SHP77 treated with DMSO at 0.1 percent for 48 hours (cell line): Measurements from ENCODE around the gene USP9X.
"Not testable (repeated sequence)": the region's sequence is repeated elsewhere in the genome, so short reads cannot be mapped to it uniquely, and the experiment has no call there.

ENCODE experiments used
- DNase-seq: peaks from one replicate; lab custom pipeline; 2025; lab: John Stamatoyannopoulos, UW

Gene USP9X, protein sequence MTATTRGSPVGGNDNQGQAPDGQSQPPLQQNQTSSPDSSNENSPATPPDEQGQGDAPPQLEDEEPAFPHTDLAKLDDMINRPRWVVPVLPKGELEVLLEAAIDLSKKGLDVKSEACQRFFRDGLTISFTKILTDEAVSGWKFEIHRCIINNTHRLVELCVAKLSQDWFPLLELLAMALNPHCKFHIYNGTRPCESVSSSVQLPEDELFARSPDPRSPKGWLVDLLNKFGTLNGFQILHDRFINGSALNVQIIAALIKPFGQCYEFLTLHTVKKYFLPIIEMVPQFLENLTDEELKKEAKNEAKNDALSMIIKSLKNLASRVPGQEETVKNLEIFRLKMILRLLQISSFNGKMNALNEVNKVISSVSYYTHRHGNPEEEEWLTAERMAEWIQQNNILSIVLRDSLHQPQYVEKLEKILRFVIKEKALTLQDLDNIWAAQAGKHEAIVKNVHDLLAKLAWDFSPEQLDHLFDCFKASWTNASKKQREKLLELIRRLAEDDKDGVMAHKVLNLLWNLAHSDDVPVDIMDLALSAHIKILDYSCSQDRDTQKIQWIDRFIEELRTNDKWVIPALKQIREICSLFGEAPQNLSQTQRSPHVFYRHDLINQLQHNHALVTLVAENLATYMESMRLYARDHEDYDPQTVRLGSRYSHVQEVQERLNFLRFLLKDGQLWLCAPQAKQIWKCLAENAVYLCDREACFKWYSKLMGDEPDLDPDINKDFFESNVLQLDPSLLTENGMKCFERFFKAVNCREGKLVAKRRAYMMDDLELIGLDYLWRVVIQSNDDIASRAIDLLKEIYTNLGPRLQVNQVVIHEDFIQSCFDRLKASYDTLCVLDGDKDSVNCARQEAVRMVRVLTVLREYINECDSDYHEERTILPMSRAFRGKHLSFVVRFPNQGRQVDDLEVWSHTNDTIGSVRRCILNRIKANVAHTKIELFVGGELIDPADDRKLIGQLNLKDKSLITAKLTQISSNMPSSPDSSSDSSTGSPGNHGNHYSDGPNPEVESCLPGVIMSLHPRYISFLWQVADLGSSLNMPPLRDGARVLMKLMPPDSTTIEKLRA (N-terminal part only)

GRCh38 chrX:41084893-41085511 is at the start of gene USP9X:
Gene USP9X, plus strand, starts transcription at chrX:41085445. Its CDS starts 38,184 bp downstream, at chrX:41123629.
- peak; percentile 7 for DNase-seq

DNA sequence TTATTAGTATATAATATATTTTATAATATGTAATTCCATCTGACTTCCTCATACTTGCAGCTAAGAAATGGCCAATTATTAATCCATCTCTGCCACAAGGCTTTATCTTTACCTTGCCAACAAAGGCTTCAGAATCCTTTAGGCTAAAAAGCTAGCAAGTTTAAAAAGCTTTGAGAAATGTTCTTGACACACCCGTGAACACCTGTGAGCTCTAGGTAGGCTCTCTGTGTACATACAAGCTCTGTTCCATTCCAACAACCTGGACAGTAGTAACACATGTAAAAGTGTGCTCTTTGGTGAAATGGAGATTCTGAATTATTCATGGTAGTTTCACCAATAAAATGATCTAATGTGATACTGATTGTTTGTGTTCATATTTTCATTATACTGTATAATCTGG is 49.7 kb upstream of the USP9X start:
- DNase-seq, result no peak

DNA sequence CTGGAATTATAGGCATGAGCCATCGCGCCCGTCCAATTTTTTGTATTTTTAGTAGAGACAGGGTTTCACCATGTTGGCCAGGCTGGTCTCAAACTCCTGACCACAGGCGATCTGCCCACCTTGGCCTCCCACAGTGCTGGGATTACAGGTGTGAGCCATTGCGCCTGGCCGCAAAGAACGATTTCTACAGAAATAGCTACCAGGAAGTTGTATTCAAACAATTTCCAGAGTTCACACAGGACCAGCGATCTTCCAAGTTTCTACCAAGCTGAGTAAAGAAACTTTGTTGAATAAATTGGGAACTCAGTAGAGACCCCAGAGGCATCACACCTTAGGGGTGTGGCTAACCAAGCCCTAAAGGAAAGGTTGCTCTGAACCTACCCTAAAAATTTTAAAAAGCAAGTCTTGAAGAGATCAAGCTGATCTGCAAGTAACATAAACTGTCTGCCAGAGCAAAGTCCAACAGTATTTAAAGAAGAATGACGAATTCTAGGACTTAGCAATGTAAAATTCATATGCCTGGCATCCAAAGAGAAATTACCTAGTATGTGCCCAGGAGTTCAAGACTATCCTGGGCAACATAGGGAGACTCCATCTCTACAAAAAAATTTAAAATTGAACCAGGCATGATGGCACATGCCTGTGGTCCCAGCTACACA is 48.4 kb upstream of the USP9X start:
- no peak for DNase-seq

DNA sequence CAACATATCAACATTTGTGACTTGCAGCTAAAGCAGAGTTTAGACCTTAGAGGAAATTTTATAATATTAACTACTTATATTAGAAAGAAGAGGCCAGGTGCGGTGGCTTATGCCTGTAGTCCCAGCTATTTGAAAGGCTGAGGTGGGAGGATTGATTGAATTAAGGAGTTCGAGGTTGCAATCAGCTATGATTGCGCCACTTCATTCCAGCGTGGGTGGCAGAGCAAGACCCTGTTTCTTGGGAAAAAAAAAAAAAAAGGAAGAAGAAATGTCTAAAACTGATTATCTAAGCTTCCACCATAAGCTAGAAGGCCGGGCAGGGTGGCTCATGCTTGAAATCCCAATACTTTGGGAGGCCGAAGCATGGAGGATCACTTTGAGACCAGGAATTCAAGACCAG is 42.0 kb upstream of the USP9X start:
- DNase-seq, result no peak

DNA sequence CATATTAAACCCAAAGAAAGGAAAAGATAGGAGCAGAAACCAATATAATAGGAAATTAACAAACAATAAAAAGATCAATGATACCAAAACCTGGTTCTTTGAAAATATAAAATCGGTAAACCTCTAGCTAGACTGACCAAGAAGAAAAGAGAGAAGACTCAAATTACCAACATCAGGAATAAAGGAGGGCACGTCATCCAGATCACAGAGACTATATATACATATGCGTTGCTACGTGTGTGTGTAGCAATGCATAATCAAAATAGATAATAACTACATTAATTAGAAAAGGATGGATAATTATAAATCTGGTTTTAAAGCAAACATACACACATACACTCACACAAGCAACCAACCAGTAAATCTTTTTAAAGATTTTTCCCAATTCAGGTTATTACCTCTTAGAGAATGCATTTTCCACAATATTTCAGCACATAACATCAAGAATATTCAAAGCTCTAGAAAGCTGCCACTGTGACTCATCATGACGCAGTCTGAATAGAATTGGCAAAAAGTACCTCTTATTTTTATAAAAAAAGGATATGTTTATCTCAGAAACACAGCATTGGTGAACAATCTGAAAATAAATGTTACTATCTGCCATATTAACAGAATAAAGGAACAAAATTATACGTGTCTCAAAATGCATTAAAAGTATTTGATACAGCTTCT is 41.4 kb upstream of the USP9X start:
- no peak for DNase-seq

GRCh38 chrX:41045960-41046567 is 39.2 kb upstream of the USP9X start:
- no peak for DNase-seq

GRCh38 chrX:41047878-41048534 is 37.2 kb upstream of the USP9X start:
- DNase-seq, result no peak

DNA sequence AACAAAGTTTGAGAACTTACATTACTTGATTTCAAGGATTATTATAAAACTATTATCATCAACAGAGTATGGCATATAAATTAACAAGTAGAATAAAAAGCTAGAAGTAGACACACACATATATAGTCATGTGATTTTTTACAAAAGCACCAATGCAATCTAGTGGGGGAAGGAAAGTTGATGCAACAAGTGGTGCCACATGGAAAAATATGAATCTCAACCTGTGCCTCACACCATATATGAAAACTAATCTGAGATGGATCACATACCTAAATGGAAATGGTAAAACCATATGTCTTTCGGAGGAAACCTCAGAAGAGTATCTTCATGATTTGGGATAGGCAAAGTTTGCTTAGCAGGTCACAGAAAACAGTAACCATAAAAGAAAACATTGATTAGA is 34.9 kb upstream of the USP9X start:
- no peak for DNase-seq

- DNase-seq, result no peak
Measured at GRCh38 chrX:41051288-41051687, 34.0 kb upstream of the USP9X start.

DNA sequence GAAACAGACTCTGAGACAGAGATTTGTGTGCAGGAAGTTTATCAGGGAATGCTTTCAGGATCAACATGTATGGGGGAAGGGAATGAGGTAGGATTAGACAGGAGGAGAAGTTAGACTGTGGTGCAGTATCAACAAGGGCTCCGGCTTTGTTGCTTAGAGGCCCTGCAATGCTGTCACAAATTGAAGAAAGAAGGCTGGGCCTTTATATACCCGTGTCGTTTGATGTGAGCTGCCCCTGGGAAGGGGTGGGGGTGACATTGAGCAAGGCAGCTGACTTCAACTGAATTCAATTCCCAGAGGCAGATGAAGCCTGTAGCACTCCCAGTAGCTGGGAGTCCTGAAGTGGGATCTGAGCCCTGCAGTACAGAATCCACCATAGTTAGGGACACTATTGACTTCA is 29.5 kb upstream of the USP9X start:
- no peak for DNase-seq

GRCh38 chrX:41063276-41063675 is 22.0 kb upstream of the USP9X start:
- DNase-seq, result not testable (repeated sequence)

GRCh38 chrX:41064018-41064417 is 21.2 kb upstream of the USP9X start:
- no peak for DNase-seq

DNA sequence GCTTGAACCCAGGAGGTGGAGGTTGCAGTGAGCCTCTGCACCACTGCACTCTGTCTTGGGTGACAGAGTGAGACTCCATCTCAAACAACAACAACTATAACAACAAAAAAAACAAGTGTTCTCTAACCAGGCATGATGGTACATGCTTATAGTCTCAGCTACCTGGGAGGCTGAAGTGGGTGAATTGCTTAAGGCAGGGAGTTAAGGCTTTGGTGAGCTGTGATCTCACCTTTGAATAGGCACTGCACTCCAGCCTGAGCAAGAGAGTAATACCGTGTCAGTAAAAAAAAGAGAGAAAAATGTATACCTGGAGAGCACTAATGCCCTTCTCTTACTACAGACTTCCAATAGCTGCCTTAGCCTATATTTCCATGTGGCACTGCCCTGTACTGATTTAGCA is 18.9 kb upstream of the USP9X start:
- DNase-seq, result no peak

DNA sequence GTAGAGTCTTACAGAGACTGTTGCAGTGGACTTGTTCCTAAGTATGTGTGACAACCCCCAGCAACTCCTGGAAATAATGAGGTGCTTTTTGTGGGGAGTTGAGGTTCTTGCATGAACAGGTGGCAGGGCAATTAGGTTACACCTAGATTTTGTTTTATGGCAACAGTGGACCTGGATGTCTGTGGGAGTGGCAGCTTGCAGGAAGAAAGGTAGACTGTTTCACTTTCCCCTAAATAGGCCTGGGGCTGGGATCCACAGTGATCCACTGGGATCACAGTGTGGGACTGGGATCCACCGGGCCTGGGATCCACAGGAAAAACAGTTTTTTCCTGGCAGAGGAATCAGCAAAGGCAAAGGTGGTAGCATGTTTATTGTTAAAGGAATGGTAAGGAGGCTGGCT is 18.3 kb upstream of the USP9X start:
- DNase-seq, result no peak

- no peak for DNase-seq
Measured at GRCh38 chrX:41067721-41068120, 17.5 kb upstream of the USP9X start.

GRCh38 chrX:41076742-41077141 is 8.5 kb upstream of the USP9X start:
- no peak for DNase-seq

DNA sequence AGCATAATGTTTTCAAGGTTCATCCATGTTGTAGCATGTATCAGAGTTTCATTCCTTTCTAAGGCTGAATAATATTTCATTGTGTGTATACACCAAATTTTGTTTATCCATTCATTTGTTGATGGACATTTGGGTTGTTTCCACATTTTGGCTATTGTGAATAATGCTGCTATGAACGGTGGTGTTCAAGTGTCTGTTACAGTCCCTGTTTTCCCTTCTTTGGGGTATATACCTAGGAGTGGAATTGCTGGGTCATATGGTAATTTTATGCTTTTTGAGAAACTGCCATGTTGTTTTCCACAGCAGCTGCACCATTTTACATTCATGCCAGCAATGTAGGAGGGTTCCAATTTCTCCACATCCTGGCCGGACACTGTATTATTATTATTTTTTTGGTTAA is 3.4 kb upstream of the USP9X start:
- DNase-seq, result no peak

- DNase-seq, result no peak
Measured at GRCh38 chrX:41082783-41083182, 2.5 kb upstream of the USP9X start.

- peak; percentile 68 for DNase-seq
Measured at GRCh38 chrX:41084044-41084892, 977 bp upstream of the USP9X start.
